GM21619 (cell line): ENCODE data around the gene PBRM1.

Source experiments
- ATAC-seq: cut with Tn5 transposase; IDR thresholded peaks from one replicate; pipeline ENCODE4 v1.9.1; 2021; ENCODE audit not compliant: unreplicated experiment

The PBRM1 gene

GRCh38 chr3:52574056-52574965, 111.4 kb downstream of the PBRM1 start:
- no peak for ATAC-seq

GRCh38 chr3:52572221-52572620, 113.5 kb downstream of the PBRM1 start:
- ATAC-seq = no peak

- no peak for ATAC-seq
These were observed 115.6 kb downstream of the PBRM1 start for GRCh38 chr3:52570076-52570475.

GRCh38 chr3:52568069-52568468, 117.6 kb downstream of the PBRM1 start:
- ATAC-seq = no peak

- no peak for ATAC-seq
These were observed 121.7 kb downstream of the PBRM1 start for GRCh38 chr3:52563984-52564383.

- ATAC-seq = no peak
These were observed 124.5 kb downstream of the PBRM1 start for GRCh38 chr3:52561028-52561747.

- no peak for ATAC-seq
These were observed 127.3 kb downstream of the PBRM1 start for GRCh38 chr3:52558436-52558835.

GRCh38 chr3:52557011-52557960, 128.4 kb downstream of the PBRM1 start:
- no peak for ATAC-seq

GRCh38 chr3:52555056-52555455, 130.7 kb downstream of the PBRM1 start:
- ATAC-seq = no peak

GRCh38 chr3:52554026-52554755, 131.5 kb downstream of the PBRM1 start:
- no peak for ATAC-seq

GRCh38 chr3:52552089-52552488, 133.6 kb downstream of the PBRM1 start:
- no peak for ATAC-seq

GRCh38 chr3:52551118-52551517, 134.6 kb downstream of the PBRM1 start:
- ATAC-seq = no peak

- no peak for ATAC-seq
These were observed 138.6 kb downstream of the PBRM1 start for GRCh38 chr3:52547143-52547542.

- ATAC-seq = no peak
These were observed 139.4 kb downstream of the PBRM1 start for GRCh38 chr3:52546111-52546901.

- ATAC-seq = no peak
These were observed 140.8 kb downstream of the PBRM1 start for GRCh38 chr3:52544937-52545336.

GRCh38 chr3:52541050-52541449, 144.7 kb downstream of the PBRM1 start:
- ATAC-seq = no peak

- ATAC-seq = no peak
These were observed 146.6 kb downstream of the PBRM1 start for GRCh38 chr3:52539010-52539653.

- ATAC-seq = no peak
These were observed 147.8 kb downstream of the PBRM1 start for GRCh38 chr3:52537726-52538421.
